ENCODE measurements around the gene ENOPH1.

Gene ENOPH1

GRCh38 chr4:82428526-82428968, 1.8 kb upstream of the ENOPH1 start:
- no peak for DNase-seq

- DNase-seq, result peak; percentile 14 to 95 (median 87)
Observed at GRCh38 chr4:82428969-82429727, 1.2 kb upstream of the ENOPH1 start.

GRCh38 chr4:82429728-82430192, 630 bp upstream of the ENOPH1 start:
- DNase-seq, result peak in 38 of 58 donors; percentile 58 to 87 (median 76)

- DNase-seq, result peak in 23 of 58 donors; percentile 20 to 72 (median 43)
Observed at GRCh38 chr4:82430964-82431745, 765 bp downstream of the ENOPH1 start.

DNA sequence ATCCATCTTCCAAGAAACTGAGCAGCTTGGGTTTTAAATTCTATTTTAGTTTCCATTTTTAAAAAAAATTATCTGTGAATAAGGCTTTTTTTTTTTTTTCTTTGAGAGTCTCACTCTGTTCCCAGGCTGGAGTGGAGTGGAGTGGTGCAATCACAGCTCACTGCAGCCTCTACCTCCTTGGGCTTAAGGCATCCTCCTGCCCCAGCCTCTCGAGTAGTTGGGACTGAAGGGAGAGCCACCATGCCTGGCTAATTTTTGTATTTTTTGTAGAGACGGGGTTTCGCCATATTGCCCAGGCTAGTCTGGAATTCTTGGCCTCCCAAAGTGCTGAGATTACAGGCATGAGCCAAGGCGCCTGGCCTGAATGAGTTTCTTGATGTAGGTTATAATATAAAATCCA, 1.4 kb downstream of the ENOPH1 start:
- DNase-seq, result no peak

GRCh38 chr4:82432596-82432995, 2.2 kb downstream of the ENOPH1 start:
- no peak for DNase-seq

GRCh38 chr4:82433791-82434190, 3.4 kb downstream of the ENOPH1 start:
- DNase-seq, result no peak

DNA sequence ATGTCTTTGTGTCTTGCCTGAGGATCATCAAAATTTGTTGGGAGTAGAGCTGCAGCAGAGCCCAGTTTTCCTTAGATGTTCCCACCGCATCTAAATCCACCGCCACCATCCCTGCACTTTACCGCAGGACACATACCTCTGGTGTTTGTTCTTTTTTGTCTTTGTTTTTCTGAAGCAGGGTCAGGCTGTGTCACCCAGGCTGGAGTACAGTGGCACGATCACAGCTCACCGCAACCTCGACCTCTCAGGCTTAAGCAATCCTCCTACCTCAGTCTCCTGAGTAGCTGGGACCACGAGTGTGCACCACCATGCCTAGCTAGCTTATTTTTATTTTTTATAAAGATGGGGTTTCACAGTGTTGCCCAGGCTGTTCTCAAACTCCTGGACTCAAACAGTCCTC, 4.6 kb downstream of the ENOPH1 start:
- no peak for DNase-seq

GRCh38 chr4:82436130-82436529, 5.7 kb downstream of the ENOPH1 start:
- no peak for DNase-seq

- DNase-seq, result no peak
Observed at GRCh38 chr4:82436780-82437179, 6.4 kb downstream of the ENOPH1 start.

DNA sequence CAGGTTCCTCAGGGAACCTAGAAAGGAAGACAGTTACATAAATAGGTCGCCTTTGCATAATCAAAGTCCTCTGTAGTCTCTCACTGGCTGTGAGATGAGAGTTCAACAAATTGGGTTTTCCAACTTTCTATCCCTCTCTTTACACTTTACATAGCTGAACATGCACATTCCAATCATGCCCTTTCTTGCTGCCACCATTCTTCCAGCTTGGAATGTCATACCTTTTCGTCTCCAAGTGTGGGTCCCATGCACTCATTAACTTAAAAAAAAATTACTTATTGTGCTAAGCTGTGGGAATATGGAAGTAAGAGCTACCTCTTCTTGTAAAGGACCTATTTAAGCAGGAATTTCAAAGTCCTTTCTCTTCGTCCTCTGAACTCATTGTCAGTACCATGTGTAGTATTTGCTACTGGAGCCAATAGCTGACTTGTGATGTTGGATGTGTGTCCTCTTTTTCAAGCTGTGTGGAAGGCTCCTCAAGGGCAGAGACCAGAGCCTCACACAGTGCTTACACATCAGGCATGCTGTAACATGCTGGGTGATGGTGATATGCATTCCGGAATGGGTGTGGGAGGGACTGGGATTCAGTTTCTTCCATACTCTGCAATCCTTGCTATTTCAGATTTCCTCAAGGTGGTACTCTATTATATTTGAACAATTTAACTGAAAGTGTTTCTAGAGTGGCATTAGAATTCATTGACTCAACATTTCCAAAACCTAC, 7.1 kb downstream of the ENOPH1 start:
- DNase-seq, result no peak

GRCh38 chr4:82439088-82439487, 8.7 kb downstream of the ENOPH1 start:
- DNase-seq, result no peak

DNA sequence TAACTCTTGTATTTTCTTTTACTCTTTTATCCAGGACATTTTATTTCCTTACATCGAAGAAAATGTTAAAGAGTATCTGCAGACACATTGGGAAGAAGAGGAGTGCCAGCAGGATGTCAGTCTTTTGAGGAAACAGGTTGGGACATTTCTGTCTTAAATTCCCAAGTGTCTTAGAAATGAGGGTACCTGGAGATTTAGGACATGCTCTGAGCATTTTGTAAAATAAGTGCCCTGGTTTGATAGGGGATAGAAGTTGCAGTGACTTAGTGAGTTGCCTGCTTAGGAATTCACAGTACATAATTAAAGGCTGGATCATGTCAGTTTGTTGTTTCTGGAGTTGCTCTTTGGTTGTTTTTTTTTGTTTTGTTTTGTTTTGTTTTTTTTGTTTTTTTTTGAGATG, 17.5 kb downstream of the ENOPH1 start:
- no peak for DNase-seq

- DNase-seq, result peak in 1 of 58 donors; percentile 6
Observed at GRCh38 chr4:82450966-82451755, 20.8 kb downstream of the ENOPH1 start.

DNA sequence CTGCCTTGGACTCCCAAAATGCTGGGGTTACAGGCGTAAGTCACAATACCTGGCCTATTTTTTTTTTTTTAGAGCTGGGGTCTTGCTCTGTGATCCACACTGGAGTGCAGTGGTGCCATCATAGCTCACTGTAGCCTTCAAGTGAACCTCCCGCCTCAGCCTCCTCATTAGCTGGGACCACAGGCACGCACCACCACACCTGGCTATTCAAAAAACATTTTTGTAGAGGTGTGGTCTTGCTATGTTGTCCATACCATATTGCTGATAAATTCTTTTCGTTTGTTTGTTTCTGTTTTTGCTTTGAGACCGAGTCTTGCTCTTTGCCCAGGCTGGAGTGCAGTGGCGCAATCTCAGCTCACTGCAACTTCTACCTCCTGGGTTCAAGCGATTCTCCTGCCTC, 21.6 kb downstream of the ENOPH1 start:
- DNase-seq, result no peak

DNA sequence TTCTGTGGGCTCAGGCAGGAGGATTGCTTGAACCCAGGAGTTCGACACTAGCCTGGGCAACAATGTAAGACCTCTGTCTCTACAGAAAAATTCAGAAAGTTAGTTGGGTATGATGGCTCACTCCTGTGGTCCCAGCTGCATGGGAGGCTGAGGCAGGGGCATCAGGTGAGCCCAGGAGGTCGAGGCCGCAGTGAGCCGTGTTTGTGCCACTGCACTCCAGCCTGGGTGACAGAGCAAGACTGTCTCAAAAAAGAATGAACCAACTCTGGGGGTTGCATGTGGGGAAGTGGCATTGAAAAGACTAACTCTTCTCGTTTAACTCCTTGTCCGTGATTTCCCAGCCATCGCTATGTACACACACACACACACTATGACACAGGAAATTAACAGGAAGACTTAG, 26.9 kb downstream of the ENOPH1 start:
- DNase-seq, result no peak

DNA sequence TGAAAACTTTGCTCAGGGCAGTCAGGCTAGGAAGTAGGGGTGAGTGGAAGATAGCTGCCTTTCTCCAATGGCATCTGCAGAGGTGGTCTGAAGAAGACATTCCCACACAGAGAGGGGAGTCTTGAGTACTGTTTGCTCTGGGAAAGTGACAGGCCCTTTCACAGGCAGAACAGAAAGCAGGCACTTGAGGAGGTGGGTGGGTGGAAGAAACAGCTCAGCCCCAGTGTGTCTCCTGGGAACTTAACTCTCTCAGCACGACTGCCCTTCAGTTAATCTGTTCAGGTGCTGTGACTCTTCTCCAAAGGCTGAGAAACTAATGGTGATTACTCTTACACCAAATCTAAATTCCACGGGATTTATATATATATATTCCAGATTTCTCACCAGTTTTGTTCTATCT, 28.3 kb downstream of the ENOPH1 start:
- DNase-seq, result peak in 2 of 58 donors; percentile 1

- DNase-seq, result no peak
Observed at GRCh38 chr4:82461710-82462109, 31.3 kb downstream of the ENOPH1 start.

- peak; percentile 14 to 88 (median 74) for DNase-seq
Observed at GRCh38 chr4:82462415-82462831, 32.0 kb downstream of the ENOPH1 start.

DNA sequence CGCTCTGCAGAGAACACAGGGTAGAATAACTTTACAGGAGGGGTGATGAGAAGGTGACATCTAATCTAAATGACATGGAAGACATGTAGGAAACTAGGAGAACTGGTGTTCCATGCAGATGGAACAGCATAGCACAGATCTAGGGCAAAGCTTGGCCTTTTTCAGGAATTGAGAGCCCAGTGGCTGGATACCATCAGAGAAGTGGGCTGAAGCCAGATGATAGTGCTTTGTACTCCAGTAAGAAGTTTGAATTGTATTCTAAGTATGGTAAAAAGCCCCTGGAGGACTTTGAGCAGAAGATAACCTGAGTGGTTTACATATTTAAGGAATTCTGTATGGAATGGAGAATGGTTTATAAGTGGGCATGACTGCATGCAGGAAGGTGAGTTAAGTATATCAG, 32.8 kb downstream of the ENOPH1 start:
- DNase-seq, result no peak

DNA sequence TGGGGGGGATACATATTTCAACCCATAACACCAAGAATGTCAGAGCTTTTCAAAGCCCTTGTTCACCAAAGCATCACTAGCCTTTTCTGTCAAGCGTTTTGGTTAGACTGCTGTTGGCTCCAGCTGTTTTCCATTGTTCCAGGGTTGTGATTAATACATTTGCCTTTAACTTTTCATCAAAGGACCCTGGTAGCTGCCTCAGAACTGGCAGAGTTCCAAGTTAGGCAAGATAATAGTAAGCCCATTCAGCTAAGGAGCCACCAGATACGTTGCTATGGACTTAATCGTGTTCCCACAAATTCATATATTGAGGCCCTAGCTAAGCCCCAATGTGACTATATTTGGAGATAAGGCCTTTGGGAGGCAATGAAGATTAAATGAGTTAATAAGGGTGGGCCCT, 37.1 kb downstream of the ENOPH1 start:
- peak in 1 of 58 donors; percentile 6 for DNase-seq
